HEK293T (cell line): ENCODE results near the gene QRFP.

Experiments used
- CTCF ChIA-PET: fragments of 350-600 bp; formaldehyde crosslinking; extraction: SDS; loops from one replicate; lab custom pipeline; 2021; ENCODE audit warnings: antibody characterized with exemption, inconsistent platforms; lab: Yijun Ruan, JAX
- POLR2A ChIA-PET: fragments of 350-600 bp; formaldehyde crosslinking; extraction: SDS; loops from one replicate; lab custom pipeline; 2020; ENCODE audit warnings: antibody characterized with exemption, inconsistent platforms; lab: Yijun Ruan, JAX
- DNase-seq: peaks from one replicate; pipeline ENCODE4 v3.0.0; 2012; ENCODE audit warnings: mixed read lengths; ENCODE audit errors: extremely low spot score
- ARNT ChIP-seq: fragments of 450-650 bp; IDR thresholded peaks from 2 replicates; pipeline ENCODE4 v1.6.1; 2017; ENCODE audit warnings: mild to moderate bottlenecking
- BHLHE40 ChIP-seq: fragments of 450-650 bp; IDR thresholded peaks from 2 replicates; pipeline ENCODE4 v1.6.1; 2016; ENCODE audit warnings: mild to moderate bottlenecking, moderate library complexity, borderline replicate concordance
- CTBP1 ChIP-seq: fragments of 450-650 bp; IDR thresholded peaks from 2 replicates; pipeline ENCODE4 v1.6.1; 2016; ENCODE audit warnings: borderline replicate concordance
- ELF4 ChIP-seq: fragments of 450-650 bp; IDR thresholded peaks from 2 replicates; pipeline ENCODE4 v1.6.1; 2017; ENCODE audit warnings: antibody characterized with exemption
- FOXA1 ChIP-seq: fragments of 450-650 bp; IDR thresholded peaks from 2 replicates; pipeline ENCODE4 v1.6.1; 2016; ENCODE audit warnings: mild to moderate bottlenecking
- FOXK2 ChIP-seq: fragments of 450-650 bp; IDR thresholded peaks from 2 replicates; pipeline ENCODE4 v1.6.1; 2016; ENCODE audit warnings: mild to moderate bottlenecking
- FOXM1 ChIP-seq: fragments of 450-650 bp; IDR thresholded peaks from 2 replicates; pipeline ENCODE4 v1.6.1; 2017; ENCODE audit warnings: mild to moderate bottlenecking, borderline replicate concordance
- HDGF ChIP-seq: fragments of 450-650 bp; IDR thresholded peaks from 2 replicates; pipeline ENCODE4 v1.6.1; 2017; ENCODE audit warnings: antibody characterized with exemption, borderline replicate concordance
- L3MBTL2 ChIP-seq: fragments of 450-650 bp; conservative IDR thresholded peaks from 2 replicates; pipeline ENCODE4 v1.6.1; 2016; ENCODE audit warnings: mild to moderate bottlenecking
- LEF1 ChIP-seq: fragments of 450-650 bp; IDR thresholded peaks from 2 replicates; pipeline ENCODE4 v1.6.1; 2017; ENCODE audit warnings: mild to moderate bottlenecking, borderline replicate concordance
- NFRKB ChIP-seq: fragments of 450-650 bp; IDR thresholded peaks from 2 replicates; pipeline ENCODE4 v1.6.1; 2016; ENCODE audit warnings: mild to moderate bottlenecking, moderate library complexity
- SP1 ChIP-seq: fragments of 450-650 bp; IDR thresholded peaks from 2 replicates; pipeline ENCODE4 v1.6.1; 2017
- SUZ12 ChIP-seq: fragments of 450-650 bp; IDR thresholded peaks from 2 replicates; pipeline ENCODE4 v1.6.1; 2016; ENCODE audit warnings: mild to moderate bottlenecking
- TARDBP ChIP-seq: fragments of 450-650 bp; IDR thresholded peaks from 2 replicates; pipeline ENCODE4 v1.6.1; 2016
- ZNF384 ChIP-seq: fragments of 450-650 bp; IDR thresholded peaks from 2 replicates; pipeline ENCODE4 v1.6.1; 2016
- TF ChIP-seq, protein P1 (sequence below): fragments of 450-650 bp; IDR thresholded peaks from 2 replicates; pipeline ENCODE4 v1.6.1; 2016

The QRFP gene

DNA sequence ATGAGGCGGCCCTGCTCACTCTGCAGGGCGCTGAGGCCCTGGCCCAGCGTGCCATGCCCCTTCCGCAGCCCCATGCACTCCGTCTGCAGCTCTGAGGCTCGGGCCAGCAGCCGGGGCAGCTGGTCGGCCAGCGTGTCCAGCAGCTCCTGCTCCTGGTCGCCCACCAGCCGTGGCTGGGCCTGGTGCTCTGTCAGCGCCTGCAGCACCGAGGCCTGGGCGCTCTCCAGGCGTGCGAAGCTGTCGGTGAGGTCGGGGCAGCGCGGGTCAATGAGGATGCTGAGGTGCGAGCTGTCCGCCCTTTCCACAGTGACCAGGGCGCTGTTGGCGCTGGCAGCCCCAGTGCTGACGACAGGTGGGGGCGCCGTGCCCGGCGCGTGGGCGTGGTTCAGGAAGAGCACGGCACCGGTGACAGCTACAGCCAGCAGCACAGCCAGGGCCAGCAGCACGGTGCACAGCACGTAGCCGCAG lies 33.0 kb upstream of the QRFP start:
- POLR2A ChIA-PET: no interaction called here

DNA sequence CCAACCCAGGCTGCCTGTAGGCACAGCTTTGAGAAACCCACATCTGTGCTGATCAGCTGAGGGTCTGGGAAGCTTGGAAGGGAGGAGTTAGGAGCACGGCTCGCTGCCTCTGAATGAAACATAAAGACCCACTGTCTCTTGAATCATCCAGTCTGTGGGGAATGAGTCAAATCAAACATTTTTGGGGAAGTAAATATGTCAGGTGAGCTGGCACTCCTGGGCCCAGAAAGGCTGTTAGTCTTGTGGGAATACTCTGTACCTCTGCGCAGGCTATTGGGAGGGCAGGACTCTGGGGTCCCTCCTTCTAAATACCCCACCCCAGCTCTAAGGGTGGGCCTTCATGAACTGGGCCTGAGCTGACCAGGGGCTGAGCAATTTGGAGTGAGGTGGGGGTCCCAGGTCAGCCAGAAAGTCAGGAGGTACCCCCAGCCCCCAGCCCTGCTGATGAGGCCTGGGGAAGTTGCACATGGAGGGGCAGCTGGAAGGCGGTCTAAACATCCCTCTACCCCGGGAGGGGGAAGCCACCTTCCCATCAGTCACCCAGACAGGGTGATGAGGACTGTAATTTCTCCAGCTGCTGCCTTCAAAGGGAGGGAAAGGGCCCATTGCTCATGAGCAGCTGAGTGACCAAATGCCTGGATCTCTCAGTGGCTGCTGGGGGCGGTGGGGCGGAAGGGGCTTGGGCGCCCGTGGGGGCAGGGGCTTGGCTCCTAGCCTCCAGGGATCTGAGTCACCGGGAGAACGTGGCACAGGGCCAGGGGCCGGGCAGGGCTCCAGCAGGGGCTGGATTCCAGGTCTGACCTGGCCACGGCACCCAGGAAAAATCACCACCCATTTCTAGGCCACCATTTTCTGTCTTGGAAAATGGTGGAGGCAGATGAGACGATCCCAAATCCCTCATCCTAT lies 31.6 kb upstream of the QRFP start:
- CTCF ChIA-PET: interaction anchor here (0.5 to 1.0 kb wide), 2 partner anchors 38 to 58 kb away, joined by 4 to 5 read pairs; no protein-coding TSS in a partner anchor
- POLR2A ChIA-PET: no interaction called here
- TF ChIP-seq NFRKB (no peak), ARNT (no peak), ELF4 (no peak), L3MBTL2 (no peak), ZNF384 (no peak), BHLHE40 (no peak), FOXK2 (no peak), FOXA1 (no peak), TARDBP (no peak), HDGF (no peak)
- DNase-seq: no peak

More for the DNA sequence above, 33.0 kb upstream of the QRFP start:
- CTCF ChIA-PET: interaction anchor here (0.7 kb wide), 1 partner anchor 82 kb away, joined by 3 read pairs; no protein-coding TSS in a partner anchor
- no peak for DNase-seq
- no peak for TF ChIP-seq ELF4
- no peak for TF ChIP-seq TARDBP
- no peak for TF ChIP-seq FOXA1
- TF ChIP-seq, protein P1, sequence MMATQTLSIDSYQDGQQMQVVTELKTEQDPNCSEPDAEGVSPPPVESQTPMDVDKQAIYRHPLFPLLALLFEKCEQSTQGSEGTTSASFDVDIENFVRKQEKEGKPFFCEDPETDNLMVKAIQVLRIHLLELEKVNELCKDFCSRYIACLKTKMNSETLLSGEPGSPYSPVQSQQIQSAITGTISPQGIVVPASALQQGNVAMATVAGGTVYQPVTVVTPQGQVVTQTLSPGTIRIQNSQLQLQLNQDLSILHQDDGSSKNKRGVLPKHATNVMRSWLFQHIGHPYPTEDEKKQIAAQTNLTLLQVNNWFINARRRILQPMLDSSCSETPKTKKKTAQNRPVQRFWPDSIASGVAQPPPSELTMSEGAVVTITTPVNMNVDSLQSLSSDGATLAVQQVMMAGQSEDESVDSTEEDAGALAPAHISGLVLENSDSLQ: no peak
- TF ChIP-seq CTBP1: no peak
- no peak for TF ChIP-seq NFRKB
- no peak for TF ChIP-seq L3MBTL2
- no peak for TF ChIP-seq FOXM1

DNA sequence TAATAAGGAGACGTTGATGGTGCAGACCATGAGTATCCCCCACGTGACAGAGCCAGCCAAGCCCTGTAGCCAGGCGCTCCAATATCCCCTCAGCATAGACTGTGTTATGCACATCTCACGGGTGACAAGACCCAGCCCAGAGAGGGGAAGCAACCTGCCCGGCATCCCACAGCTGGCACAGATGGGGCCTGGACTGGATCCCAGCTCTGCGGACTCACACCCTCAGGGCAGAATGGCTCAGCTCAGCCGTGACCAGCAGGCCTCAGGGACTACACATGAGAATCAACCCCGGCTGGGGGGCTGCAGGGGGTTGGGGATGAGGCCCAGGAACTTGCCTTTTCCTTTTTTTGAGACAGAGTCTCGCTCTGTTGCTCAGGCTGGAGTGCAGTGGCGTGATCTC lies 30.7 kb upstream of the QRFP start:
- ChIA-PET CTCF (interaction anchor here (1.0 kb wide), 1 partner anchor 57 kb away, joined by 4 read pairs; no protein-coding TSS in a partner anchor), POLR2A (no interaction called here)
- TF ChIP-seq ZNF384 (no peak), ELF4 (no peak), FOXM1 (no peak), LEF1 (no peak), TARDBP (no peak), HDGF (no peak), CTBP1 (no peak), L3MBTL2 (no peak), NFRKB (no peak), SUZ12 (no peak), FOXA1 (no peak), FOXK2 (no peak), ARNT (no peak), SP1 (no peak), BHLHE40 (no peak)
- TF ChIP-seq, protein P1: no peak
- no peak for DNase-seq

DNA sequence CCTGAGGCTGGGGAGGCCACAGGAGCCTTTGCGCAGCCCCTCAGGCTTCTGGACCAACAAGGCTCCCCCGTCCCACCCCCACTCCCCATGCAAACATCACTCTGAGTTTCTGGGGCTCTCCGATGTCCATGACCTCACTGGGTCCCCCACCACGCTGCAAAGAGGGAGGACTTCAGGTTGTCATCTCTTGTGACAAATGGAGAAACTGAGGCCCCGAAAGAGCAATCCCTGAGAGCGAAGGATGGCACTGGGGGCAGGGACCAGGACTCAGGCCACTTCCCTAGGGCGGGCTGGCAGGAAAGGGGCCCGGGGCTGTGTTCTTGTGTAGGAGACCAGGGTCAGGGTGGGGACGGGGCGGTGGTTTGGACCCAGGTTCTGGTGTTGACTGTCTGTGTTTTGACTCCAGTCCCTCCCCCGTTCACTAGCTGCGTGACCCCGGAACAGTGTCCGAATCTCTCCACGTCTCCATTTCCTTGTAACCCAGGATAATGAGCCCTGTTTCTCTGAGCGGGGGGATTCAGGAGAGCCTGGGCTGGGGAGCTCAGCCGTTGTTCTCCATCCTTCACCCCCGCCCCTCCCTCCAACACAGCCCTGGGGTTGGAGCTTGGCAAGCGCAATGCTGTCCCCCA lies 28.6 kb upstream of the QRFP start:
- DNase-seq: no peak
- TF ChIP-seq SP1 (no peak), BHLHE40 (no peak)

DNA sequence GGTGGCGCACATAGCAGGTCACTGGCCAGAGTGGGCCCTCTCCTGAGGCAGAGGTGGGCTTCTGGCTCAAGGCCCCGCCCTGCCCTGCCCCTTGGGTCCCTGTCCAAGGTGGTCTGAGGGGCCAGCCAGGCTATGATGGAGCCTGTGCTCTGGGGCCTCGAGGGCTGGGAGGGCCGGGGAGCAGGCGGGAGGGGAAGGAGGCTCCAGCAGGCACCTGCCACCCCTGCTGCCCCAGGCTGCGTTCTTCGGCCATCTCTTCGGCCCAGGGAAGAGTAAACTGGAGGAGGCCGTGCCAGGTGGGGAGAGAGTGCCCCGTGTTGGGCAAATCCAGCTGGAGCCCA lies 27.8 kb upstream of the QRFP start:
- POLR2A ChIA-PET: no interaction called here
- no peak for DNase-seq
- TF ChIP-seq SUZ12 (no peak), ZNF384 (no peak), CTBP1 (no peak), BHLHE40 (no peak), LEF1 (no peak), HDGF (no peak), FOXA1 (no peak), FOXM1 (no peak), ARNT (no peak), NFRKB (no peak)
- TF ChIP-seq, protein P1: no peak
- CTCF ChIA-PET: no interaction called here

More for the DNA sequence above, 28.6 kb upstream of the QRFP start:
- ChIA-PET POLR2A (no interaction called here), CTCF (interaction anchor here (0.6 to 0.7 kb wide), 2 partner anchors 28 to 31 kb away, joined by 3 to 4 read pairs; no protein-coding TSS in a partner anchor)
